GM21723 (cell line): ENCODE results near the gene CCDC12.
A peak's percentile ranks its signal among the peaks of the same experiment; 100 is the strongest.
"Not testable (repeated sequence)": the region's sequence is repeated elsewhere in the genome, so short reads cannot be mapped to it uniquely, and the experiment has no call there.

ENCODE experiments used
- ATAC-seq: cut with Tn5 transposase; IDR thresholded peaks from one replicate; pipeline ENCODE4 v1.9.1; 2021; ENCODE audit warnings: mild to moderate bottlenecking, moderate library complexity; ENCODE audit not compliant: unreplicated experiment

The CCDC12 gene

GRCh38 chr3:46926039-46926438 lies 50.5 kb downstream of the CCDC12 start:
- no peak for ATAC-seq

- no peak for ATAC-seq
These were observed 51.0 kb downstream of the CCDC12 start for GRCh38 chr3:46925585-46925934.

- ATAC-seq: no peak
These were observed 51.5 kb downstream of the CCDC12 start for GRCh38 chr3:46924921-46925584.

- ATAC-seq: no peak
These were observed 52.8 kb downstream of the CCDC12 start for GRCh38 chr3:46923559-46924350.

- ATAC-seq: no peak
These were observed 53.5 kb downstream of the CCDC12 start for GRCh38 chr3:46922871-46923558.

- ATAC-seq: no peak
These were observed 54.1 kb downstream of the CCDC12 start for GRCh38 chr3:46922426-46922825.

GRCh38 chr3:46921871-46922271 lies 54.7 kb downstream of the CCDC12 start:
- no peak for ATAC-seq

GRCh38 chr3:46921041-46921440 lies 55.5 kb downstream of the CCDC12 start:
- ATAC-seq: no peak

GRCh38 chr3:46918634-46919033 lies 57.9 kb downstream of the CCDC12 start:
- no peak for ATAC-seq

- ATAC-seq: no peak
These were observed 58.3 kb downstream of the CCDC12 start for GRCh38 chr3:46918202-46918601.

GRCh38 chr3:46917257-46917656 lies 59.3 kb downstream of the CCDC12 start:
- no peak for ATAC-seq

GRCh38 chr3:46916799-46917198 lies 59.7 kb downstream of the CCDC12 start:
- no peak for ATAC-seq

- no peak for ATAC-seq
These were observed 60.3 kb downstream of the CCDC12 start for GRCh38 chr3:46916278-46916677.

- no peak for ATAC-seq
These were observed 61.2 kb downstream of the CCDC12 start for GRCh38 chr3:46915297-46915822.

GRCh38 chr3:46914849-46915248 lies 61.7 kb downstream of the CCDC12 start:
- ATAC-seq: no peak

GRCh38 chr3:46913644-46914043 lies 62.9 kb downstream of the CCDC12 start:
- no peak for ATAC-seq

- no peak for ATAC-seq
These were observed 63.6 kb downstream of the CCDC12 start for GRCh38 chr3:46912986-46913385.

- not testable (repeated sequence) for ATAC-seq
These were observed 65.6 kb downstream of the CCDC12 start for GRCh38 chr3:46910914-46911313.

- ATAC-seq: no peak
These were observed 66.3 kb downstream of the CCDC12 start for GRCh38 chr3:46910166-46910760.

- peak; percentile 66 for ATAC-seq
These were observed 66.9 kb downstream of the CCDC12 start for GRCh38 chr3:46909535-46910161.
